Activated CD4-positive, alpha-beta memory T cell treated with anti-CD3 and anti-CD28 coated beads for 36 hours (primary cell): Measurements from ENCODE around the gene FOXN4. TPM values are rescaled to one million over a fixed set of nuclear protein-coding genes. Genes with fewer than 3 reads are reported as not detected.

Source experiments
- CTCF ChIA-PET: fragments of 350-600 bp; sonication (Branson Sonifier 250); formaldehyde crosslinking; loops from one replicate; lab custom pipeline; 2021; ENCODE audit warnings: antibody characterized with exemption, inconsistent platforms; lab: Charles Lee
- POLR2A ChIA-PET: fragments of 350-600 bp; sonication (Branson Sonifier 250); formaldehyde crosslinking; loops from one replicate; lab custom pipeline; 2021; ENCODE audit warnings: antibody characterized with exemption; lab: Charles Lee
- DNase-seq: peaks from one replicate; pipeline ENCODE4 v3.0.0-alpha.2; 2020
- H3K27ac Mint-ChIP-seq: one replicate; pipeline ENCODE4 v1.8.0; 2021; ENCODE audit warnings: mixed read lengths
- H3K27me3 Mint-ChIP-seq: one replicate; pipeline ENCODE4 v1.8.0; 2021; ENCODE audit warnings: mixed read lengths
- H3K36me3 Mint-ChIP-seq: one replicate; pipeline ENCODE4 v1.8.0; 2021; ENCODE audit warnings: mixed read lengths
- H3K4me1 Mint-ChIP-seq: one replicate; pipeline ENCODE4 v1.8.0; 2021; ENCODE audit warnings: low read depth, mixed read lengths
- H3K4me3 Mint-ChIP-seq: one replicate; pipeline ENCODE4 v1.8.0; 2021; ENCODE audit warnings: mild to moderate bottlenecking, mixed read lengths
- H3K9me3 Mint-ChIP-seq: one replicate; pipeline ENCODE4 v1.8.0; 2021; ENCODE audit warnings: mixed read lengths
- intact Hi-C: fragments of 100-400 bp; cut with micrococcal nuclease; formaldehyde crosslinking; loops from one replicate; pipeline ENCODE4 v1.15.1; 2023
- total RNA-seq, 2 experiments: library from RNA; stranded (reverse); gene quantifications; one replicate each; pipeline ENCODE4 v1.2.3, GENCODE V29; 2021

Gene FOXN4
- total RNA-seq, 2 experiments from 2014 or later, result not detected

DNA sequence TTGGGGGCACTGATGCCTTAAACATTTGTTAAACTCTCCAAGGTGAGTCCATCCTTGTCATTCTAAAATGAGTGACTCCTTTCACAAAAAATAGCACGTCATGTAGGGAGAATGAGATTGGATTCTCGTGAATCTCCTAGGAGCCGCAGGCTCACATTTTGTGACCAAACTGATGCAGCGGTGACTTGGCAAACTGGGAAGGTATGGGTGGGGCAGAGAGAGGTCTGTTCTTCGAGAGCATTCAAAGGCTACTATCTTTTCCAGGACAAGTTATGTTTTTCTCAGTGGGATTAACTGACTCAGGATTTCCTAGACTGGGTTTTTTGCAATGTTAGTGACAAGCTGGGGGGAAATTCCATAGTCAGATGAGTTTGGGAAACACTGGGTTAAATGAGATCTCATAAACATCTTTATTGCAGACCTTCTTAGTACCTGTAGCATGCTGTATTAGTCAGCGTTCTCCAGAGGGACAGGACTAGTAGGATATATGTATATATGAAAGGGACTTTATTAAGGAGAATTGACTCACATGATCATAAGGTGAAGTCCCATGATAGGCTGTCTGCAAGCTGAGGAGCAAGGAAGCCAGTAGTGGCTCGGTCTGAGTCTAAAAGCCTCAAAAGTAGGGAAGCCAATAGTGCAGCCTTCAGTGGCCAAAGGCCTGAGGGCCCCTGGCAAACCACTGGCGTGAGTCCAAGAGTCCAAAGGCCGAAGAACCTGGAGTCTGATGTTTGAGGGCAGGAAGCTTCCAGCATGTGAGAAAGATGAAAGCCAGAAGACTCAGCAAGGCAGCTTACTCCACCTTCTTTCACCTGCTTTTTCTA lies 61.0 kb downstream of the FOXN4 start:
- CTCF ChIA-PET, result no interaction called here
- H3K4me1 Mint-ChIP-seq, result peaks cover 4% of the 10 kb centered on the region
- H3K36me3 Mint-ChIP-seq, result peaks cover 23% of the 10 kb centered on the region
- H3K9me3 Mint-ChIP-seq, result peaks cover 4% of the 10 kb centered on the region
- DNase-seq, result no peak
- intact Hi-C loops, result no loop called here
- H3K4me3 Mint-ChIP-seq, result no peak overlapping the region
- no peak overlapping the region for H3K27ac Mint-ChIP-seq
- POLR2A ChIA-PET, result no interaction called here
- H3K27me3 Mint-ChIP-seq, result no peaks in the 10 kb centered on the region

DNA sequence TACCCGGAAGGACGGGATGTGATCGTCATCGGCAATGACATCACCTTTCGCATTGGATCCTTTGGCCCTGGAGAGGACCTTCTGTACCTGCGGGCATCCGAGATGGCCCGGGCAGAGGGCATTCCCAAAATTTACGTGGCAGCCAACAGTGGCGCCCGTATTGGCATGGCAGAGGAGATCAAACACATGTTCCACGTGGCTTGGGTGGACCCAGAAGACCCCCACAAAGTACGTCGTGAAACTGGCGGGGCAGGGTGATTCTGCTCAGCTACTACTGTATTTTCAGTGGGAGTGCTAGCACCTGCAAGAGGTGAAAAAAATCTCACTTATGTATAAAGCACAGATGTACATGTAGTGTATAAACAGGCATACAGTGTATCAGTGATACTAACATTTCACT lies 62.9 kb downstream of the FOXN4 start:
- Mint-ChIP-seq H3K36me3 (peaks cover 19% of the 10 kb centered on the region), H3K27me3 (no peaks in the 10 kb centered on the region)
- POLR2A ChIA-PET, result no interaction called here

DNA sequence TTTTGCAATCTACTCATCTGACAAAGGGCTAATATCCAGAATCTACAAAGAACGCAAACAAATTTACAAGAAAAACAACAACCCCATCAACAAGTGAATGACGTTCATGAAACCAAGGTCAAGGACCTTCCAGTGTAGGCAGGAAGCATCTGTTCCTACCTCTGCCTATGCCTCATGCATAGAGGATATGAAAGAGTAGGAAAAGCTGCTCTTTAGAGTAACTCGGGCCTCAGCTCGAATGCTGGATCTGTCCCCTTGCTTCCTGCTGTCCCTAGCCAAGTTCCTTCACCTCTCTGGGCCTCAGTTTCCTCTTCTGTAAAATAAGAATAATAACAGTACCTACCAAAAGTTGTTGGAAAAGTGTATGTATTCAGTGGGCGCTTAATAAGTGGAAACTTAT lies 65.0 kb downstream of the FOXN4 start:
- Mint-ChIP-seq H3K4me3 (no peak overlapping the region), H3K9me3 (no peaks in the 10 kb centered on the region), H3K4me1 (peaks cover 4% of the 10 kb centered on the region), H3K36me3 (peaks cover 19% of the 10 kb centered on the region), H3K27me3 (no peaks in the 10 kb centered on the region), H3K27ac (no peak overlapping the region)
- DNase-seq, result no peak
- ChIA-PET CTCF (no interaction called here), POLR2A (no interaction called here)
- intact Hi-C loops, result no loop called here

More for the DNA sequence above, 62.9 kb downstream of the FOXN4 start:
- Mint-ChIP-seq H3K4me1 (peaks cover 4% of the 10 kb centered on the region), H3K9me3 (no peaks in the 10 kb centered on the region), H3K4me3 (no peak overlapping the region), H3K27ac (no peak overlapping the region)
- intact Hi-C loops, result no loop called here
- CTCF ChIA-PET, result no interaction called here
- no peak for DNase-seq

DNA sequence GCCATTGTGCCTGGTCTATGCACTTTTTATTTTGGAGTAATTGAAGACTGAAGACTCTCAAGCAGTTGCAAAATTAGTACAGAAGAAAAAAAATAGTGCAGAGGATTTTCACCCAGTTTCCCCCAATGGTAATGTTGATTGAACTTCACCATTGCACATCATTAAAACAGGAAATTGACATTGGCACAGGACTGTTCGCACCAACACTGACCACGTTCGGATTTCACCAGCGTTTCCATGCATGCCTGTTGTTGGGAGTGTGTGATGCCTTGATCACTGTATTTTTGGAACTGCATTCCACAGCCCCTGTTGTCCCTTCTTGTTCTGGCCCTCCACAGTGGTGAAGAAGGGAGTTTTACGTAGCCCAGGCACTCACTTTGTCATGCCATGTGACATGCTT lies 67.1 kb downstream of the FOXN4 start:
- no peak for DNase-seq
- intact Hi-C loops, result no loop called here
- Mint-ChIP-seq H3K4me1 (peaks cover 4% of the 10 kb centered on the region), H3K36me3 (peaks cover 26% of the 10 kb centered on the region), H3K27me3 (no peaks in the 10 kb centered on the region), H3K4me3 (no peak overlapping the region), H3K27ac (no peak overlapping the region), H3K9me3 (no peaks in the 10 kb centered on the region)
- ChIA-PET CTCF (no interaction called here), POLR2A (no interaction called here)

DNA sequence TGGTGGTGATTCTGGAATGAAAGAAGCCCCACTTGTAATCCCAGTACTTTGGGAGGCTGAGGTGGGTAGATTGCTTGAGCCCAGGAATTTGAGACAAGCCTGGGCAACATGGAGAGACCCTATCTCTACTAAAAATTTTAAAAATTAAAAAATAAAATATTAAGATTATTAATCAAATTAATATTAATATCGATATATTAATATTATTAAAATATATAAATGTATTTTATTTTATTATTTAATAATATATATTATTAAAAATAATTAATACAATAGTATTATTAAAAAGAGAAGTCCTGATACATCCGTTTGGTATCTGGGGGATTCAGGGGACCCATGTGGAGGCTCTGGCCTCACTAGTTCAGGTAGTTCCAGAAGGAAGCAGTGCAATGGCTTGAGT lies 68.7 kb downstream of the FOXN4 start:
- Mint-ChIP-seq H3K4me3 (no peak overlapping the region), H3K36me3 (peaks cover 20% of the 10 kb centered on the region), H3K4me1 (peaks cover 4% of the 10 kb centered on the region), H3K9me3 (no peaks in the 10 kb centered on the region), H3K27me3 (no peaks in the 10 kb centered on the region), H3K27ac (no peak overlapping the region)
- ChIA-PET POLR2A (no interaction called here), CTCF (interaction anchor here (1.5 kb wide), 1 partner anchor 145 kb away, joined by 3 read pairs; no protein-coding TSS in a partner anchor)
- intact Hi-C loops, result no loop called here
- no peak for DNase-seq

- ChIA-PET POLR2A (no interaction called here), CTCF (interaction anchor here (1.5 kb wide), 1 partner anchor 146 kb away, joined by 3 read pairs; no protein-coding TSS in a partner anchor)
- Mint-ChIP-seq H3K27ac (no peak overlapping the region), H3K36me3 (peaks cover 20% of the 10 kb centered on the region), H3K4me1 (peaks cover 4% of the 10 kb centered on the region), H3K4me3 (no peak overlapping the region), H3K27me3 (no peaks in the 10 kb centered on the region), H3K9me3 (no peaks in the 10 kb centered on the region)
- intact Hi-C loops, result no loop called here
- DNase-seq, result no peak
Observed at GRCh38 chr12:109239691-109240090, 69.4 kb downstream of the FOXN4 start.

- peaks cover 20% of the 10 kb centered on the region for H3K36me3 Mint-ChIP-seq
- intact Hi-C loops, result no loop called here
- ChIA-PET POLR2A (no interaction called here), CTCF (interaction anchor here (1.1 kb wide), 1 partner anchor 25 kb away, joined by 3 read pairs; no protein-coding TSS in a partner anchor)
- DNase-seq, result peak; percentile 11
- H3K4me3 Mint-ChIP-seq, result no peak overlapping the region
- no peak overlapping the region for H3K27ac Mint-ChIP-seq
- H3K9me3 Mint-ChIP-seq, result no peaks in the 10 kb centered on the region
- no peaks in the 10 kb centered on the region for H3K27me3 Mint-ChIP-seq
- H3K4me1 Mint-ChIP-seq, result peaks cover 4% of the 10 kb centered on the region
Observed at GRCh38 chr12:109239179-109239578, 69.9 kb downstream of the FOXN4 start.

- Mint-ChIP-seq H3K27ac (no peak overlapping the region), H3K27me3 (no peaks in the 10 kb centered on the region), H3K4me3 (no peak overlapping the region), H3K36me3 (peaks cover 18% of the 10 kb centered on the region), H3K9me3 (no peaks in the 10 kb centered on the region), H3K4me1 (peaks cover 4% of the 10 kb centered on the region)
- ChIA-PET POLR2A (no interaction called here), CTCF (interaction anchor here (0.9 kb wide), 1 partner anchor 158 kb away, joined by 3 read pairs; no protein-coding TSS in a partner anchor)
- no peak for DNase-seq
- intact Hi-C loops, result no loop called here
Observed at GRCh38 chr12:109236257-109236656, 72.8 kb downstream of the FOXN4 start.

DNA sequence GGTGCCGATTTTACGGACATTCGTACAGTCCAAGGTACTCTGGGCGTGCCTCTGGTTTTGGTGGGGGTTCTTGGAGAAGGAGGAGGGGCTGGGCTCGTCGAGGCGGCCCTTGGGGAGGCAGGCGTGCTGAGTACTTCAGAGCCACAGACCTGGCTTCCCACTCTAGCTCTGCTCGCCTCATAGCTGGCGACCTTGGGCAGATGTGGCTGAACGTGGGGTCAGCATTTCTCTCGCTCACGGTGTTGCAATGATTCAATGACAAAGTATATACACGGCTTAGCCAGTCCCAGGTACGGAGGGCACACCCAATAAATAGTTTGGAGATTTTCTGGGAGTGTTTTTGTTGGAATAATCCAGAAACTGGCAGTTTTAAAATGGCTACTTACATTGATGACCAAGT lies 75.1 kb downstream of the FOXN4 start:
- ChIA-PET POLR2A (no interaction called here), CTCF (no interaction called here)
- Mint-ChIP-seq H3K4me3 (no peak overlapping the region), H3K9me3 (no peaks in the 10 kb centered on the region), H3K27me3 (no peaks in the 10 kb centered on the region), H3K4me1 (no peaks in the 10 kb centered on the region), H3K27ac (no peak overlapping the region), H3K36me3 (peaks cover 8% of the 10 kb centered on the region)
- no peak for DNase-seq
- intact Hi-C loops, result no loop called here

DNA sequence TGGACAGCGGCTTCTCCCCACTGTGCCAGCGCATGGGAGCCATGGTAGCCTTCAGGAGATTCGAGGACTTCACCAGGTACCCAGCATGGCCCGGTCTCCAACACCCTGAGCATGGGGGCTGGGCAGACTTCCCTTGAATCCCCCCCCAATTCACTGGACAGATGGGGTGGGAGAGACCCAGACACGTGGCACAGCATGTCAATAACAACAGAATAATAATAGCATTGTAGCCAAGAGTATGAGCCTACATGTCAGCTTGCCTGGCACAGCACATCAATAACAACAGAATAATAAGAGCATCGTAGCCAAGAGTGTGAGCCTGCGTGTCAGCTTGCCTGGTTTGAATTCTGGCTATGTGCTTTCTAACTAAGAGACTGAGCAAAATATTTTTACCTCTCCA lies 76.4 kb downstream of the FOXN4 start:
- DNase-seq, result no peak
- no peaks in the 10 kb centered on the region for H3K4me1 Mint-ChIP-seq
- no peaks in the 10 kb centered on the region for H3K27me3 Mint-ChIP-seq
- H3K4me3 Mint-ChIP-seq, result no peak overlapping the region
- CTCF ChIA-PET, result no interaction called here
- POLR2A ChIA-PET, result no interaction called here
- H3K27ac Mint-ChIP-seq, result no peak overlapping the region
- H3K36me3 Mint-ChIP-seq, result peaks cover 8% of the 10 kb centered on the region
- H3K9me3 Mint-ChIP-seq, result no peaks in the 10 kb centered on the region
- intact Hi-C loops, result no loop called here

DNA sequence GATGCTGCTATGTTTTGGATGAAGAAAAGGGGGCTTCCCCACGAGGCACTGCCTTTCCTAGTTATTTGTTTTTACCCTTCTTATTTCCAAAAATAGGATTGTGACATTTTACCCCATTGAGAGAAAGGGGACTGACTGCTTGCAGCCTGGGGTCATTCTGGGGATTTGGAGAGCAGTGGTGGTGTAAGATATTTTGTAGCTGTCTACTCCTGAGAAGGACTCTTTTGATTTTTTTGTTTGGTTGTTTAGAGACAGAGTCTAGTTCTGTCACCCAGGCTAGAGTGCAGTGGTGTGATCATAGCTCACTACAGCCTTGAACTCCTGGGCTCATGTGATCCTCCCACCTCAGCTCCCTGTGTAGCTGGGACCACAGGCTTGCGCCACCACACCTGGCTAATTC lies 78.9 kb downstream of the FOXN4 start:
- H3K27ac Mint-ChIP-seq, result no peak overlapping the region
- H3K9me3 Mint-ChIP-seq, result no peaks in the 10 kb centered on the region
- H3K4me1 Mint-ChIP-seq, result no peaks in the 10 kb centered on the region
- intact Hi-C loops, result no loop called here
- H3K36me3 Mint-ChIP-seq, result peaks cover 2% of the 10 kb centered on the region
- CTCF ChIA-PET, result no interaction called here
- POLR2A ChIA-PET, result no interaction called here
- no peak overlapping the region for H3K4me3 Mint-ChIP-seq
- no peak for DNase-seq
- no peaks in the 10 kb centered on the region for H3K27me3 Mint-ChIP-seq

DNA sequence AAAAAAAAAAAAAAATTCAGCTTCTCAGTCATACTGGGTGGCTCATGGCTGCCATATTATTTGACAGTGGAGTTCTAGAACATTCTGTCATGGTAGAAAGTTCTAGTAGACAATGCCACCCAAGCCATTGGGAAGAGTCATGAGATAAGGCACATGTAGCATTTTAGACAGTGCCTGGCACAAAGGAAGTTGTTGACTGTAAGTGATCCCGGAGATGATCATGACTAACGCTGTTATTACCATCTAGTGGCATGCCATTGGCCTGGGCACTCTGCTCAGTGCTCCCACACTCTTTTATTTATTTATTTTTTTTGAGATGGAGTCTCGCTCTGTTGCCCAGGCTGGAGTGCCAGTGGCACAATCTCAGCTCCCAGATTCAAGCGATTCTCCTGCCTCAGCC lies 80.4 kb downstream of the FOXN4 start:
- Mint-ChIP-seq H3K27ac (no peak overlapping the region), H3K36me3 (peaks cover 4% of the 10 kb centered on the region), H3K4me1 (no peaks in the 10 kb centered on the region), H3K27me3 (no peaks in the 10 kb centered on the region), H3K4me3 (no peak overlapping the region), H3K9me3 (no peaks in the 10 kb centered on the region)
- ChIA-PET POLR2A (no interaction called here), CTCF (no interaction called here)
- intact Hi-C loops, result no loop called here
- no peak for DNase-seq
